GM23248 (cell line): Measurements from ENCODE around the gene GEMIN2. TPM values are rescaled to one million over a fixed set of nuclear protein-coding genes. Genes with fewer than 3 reads are reported as not detected.
"Not testable (repeated sequence)": the region's sequence is repeated elsewhere in the genome, so short reads cannot be mapped to it uniquely, and the experiment has no call there.

Experiments
- DNase-seq: peaks from one replicate; pipeline ENCODE4 v3.0.0-alpha.2; 2015
- H2AFZ ChIP-seq: fragments of 200-600 bp; sonication (generic); 2 replicates; pipeline ENCODE4 v1.6.1; 2016; ENCODE audit warnings: antibody characterized with exemption
- H3F3A ChIP-seq: fragments of 200-600 bp; sonication (generic); 2 replicates; pipeline ENCODE4 v1.6.1; 2016; ENCODE audit warnings: mild to moderate bottlenecking, antibody characterized with exemption, mixed run types; ENCODE audit not compliant: insufficient read depth
- H3K27ac ChIP-seq: fragments of 200-600 bp; sonication (generic); 2 replicates; pipeline ENCODE4 v1.5.1; 2016; ENCODE audit warnings: mild to moderate bottlenecking
- H3K27me3 ChIP-seq: fragments of 200-600 bp; sonication (generic); replicated peaks from 2 replicates; pipeline ENCODE4 v1.6.1; 2016; ENCODE audit warnings: mild to moderate bottlenecking; ENCODE audit not compliant: insufficient read depth
- H3K36me3 ChIP-seq: fragments of 200-600 bp; sonication (generic); 2 replicates; pipeline ENCODE4 v1.6.1; 2016; ENCODE audit warnings: low read depth, mild to moderate bottlenecking
- H3K4me1 ChIP-seq: fragments of 200-600 bp; sonication (generic); 2 replicates; pipeline ENCODE4 v1.6.1; 2016; ENCODE audit warnings: mild to moderate bottlenecking; ENCODE audit not compliant: insufficient read depth
- H3K4me2 ChIP-seq: fragments of 200-600 bp; sonication (generic); one replicate; pipeline ENCODE4 v1.6.1; 2016; ENCODE audit warnings: mild to moderate bottlenecking; ENCODE audit not compliant: unreplicated experiment
- H3K4me3 ChIP-seq: fragments of 200-600 bp; sonication (generic); 2 replicates; pipeline ENCODE4 v1.5.1; 2016; ENCODE audit warnings: mild to moderate bottlenecking
- H3K79me2 ChIP-seq: fragments of 200-600 bp; sonication (generic); 2 replicates; pipeline ENCODE4 v1.6.1; 2016; ENCODE audit warnings: mild to moderate bottlenecking; ENCODE audit not compliant: insufficient read depth
- H3K9ac ChIP-seq: fragments of 200-600 bp; sonication (generic); 2 replicates; pipeline ENCODE4 v1.6.1; 2016; ENCODE audit warnings: mild to moderate bottlenecking
- H3K9me2 ChIP-seq: fragments of 200-600 bp; sonication (generic); 2 replicates; pipeline ENCODE4 v1.6.1; 2016; ENCODE audit warnings: mixed run types, mild to moderate bottlenecking, moderate library complexity; ENCODE audit not compliant: insufficient read depth
- H3K9me3 ChIP-seq: fragments of 200-600 bp; sonication (generic); one replicate; pipeline ENCODE4 v1.6.1; 2017; ENCODE audit warnings: low read depth
- H4K20me1 ChIP-seq: fragments of 200-600 bp; sonication (generic); 2 replicates; pipeline ENCODE4 v1.6.0; 2016; ENCODE audit not compliant: insufficient read depth
- EZH2 ChIP-seq: fragments of 200-600 bp; sonication (generic); IDR thresholded peaks from 2 replicates; pipeline ENCODE4 v1.6.1; 2018; ENCODE audit warnings: antibody characterized with exemption, mild to moderate bottlenecking; ENCODE audit not compliant: insufficient read depth, poor library complexity, severe bottlenecking
- EZH2phosphoT487 ChIP-seq: fragments of 200-600 bp; sonication (generic); IDR thresholded peaks from 2 replicates; pipeline ENCODE4 v1.6.1; 2018; ENCODE audit warnings: antibody characterized with exemption, moderate library complexity, mild to moderate bottlenecking, low read depth; ENCODE audit not compliant: insufficient read depth
- WGBS, 2 experiments: methylation state at CpG; one replicate each; pipeline ENCODE4 v1.1.6; 2015 to 2017; ENCODE audit warnings: low lambda C conversion rate in 2 of 2, low coverage in 1 of 2; ENCODE audit errors: missing lambda C conversion rate in 2 of 2; 5-methylcytosine and 5-hydroxymethylcytosine counted together
- in situ Hi-C: fragments of 300-500 bp; cut with MboI; formaldehyde crosslinking; loops from 2 replicates; pipeline ENCODE4 v1.15.0; 2020
- polyA plus RNA-seq: library from polyadenylated mRNA; unstranded; fragments of >200 nt; fragmentation: Nextera tagmentation; extraction: Ambion mirVana; gene quantifications from 2 replicates; pipeline ENCODE4 v1.2.1, GENCODE V29; 2016
- total RNA-seq: library from RNA; depleted of rRNA; stranded (reverse); fragments of >200 nt; shearing (Covaris generic); gene quantifications from 2 replicates; pipeline ENCODE4 v1.2.3, GENCODE V29; 2014

GEMIN2 gene
- total and polyA plus RNA-seq, 2 experiments from 2014 or later, result 16.4 to 25.5 TPM

- in situ Hi-C loops, result loop anchor here (10.0 kb wide), 1 partner anchor 266 kb away; no protein-coding TSS in a partner anchor
- no peaks in the 10 kb centered on the region for H3K9me3 ChIP-seq
- no peak for DNase-seq
Measured at GRCh38 chr14:39108791-39109190, 5.3 kb upstream of the GEMIN2 start.

GRCh38 chr14:39109893-39110715 is 4.0 kb upstream of the GEMIN2 start:
- no peak for TF ChIP-seq EZH2
- TF ChIP-seq EZH2phosphoT487, result no peak
- peak overlapping the region; percentile 41; the same call in 1 of the 2 replicates for H2AFZ ChIP-seq
- H3K27ac ChIP-seq, result no peak overlapping the region
- H3K9me3 ChIP-seq, result no peaks in the 10 kb centered on the region
- WGBS, 2 experiments, result 75 to 76% methylated on average over 12 of the region's 12 CpGs
- no peak overlapping the region for H3K4me3 ChIP-seq
- H3K4me1 ChIP-seq, result peaks cover 8% of the 10 kb centered on the region
- no peaks in the 10 kb centered on the region for H3K9me2 ChIP-seq
- peaks cover 5% of the 10 kb centered on the region; the same call in 1 of the 2 replicates for H3F3A ChIP-seq
- H3K36me3 ChIP-seq, result no peaks in the 10 kb centered on the region
- no peaks in the 10 kb centered on the region for H3K27me3 ChIP-seq
- no peak overlapping the region for H3K9ac ChIP-seq
- no peak overlapping the region for H3K4me2 ChIP-seq
- no peaks in the 10 kb centered on the region for H4K20me1 ChIP-seq
- H3K79me2 ChIP-seq, result peaks cover 9% of the 10 kb centered on the region
- peak; percentile 9 for DNase-seq
- in situ Hi-C loops, result loop anchor here (10.0 kb wide), 1 partner anchor 265 kb away; no protein-coding TSS in a partner anchor

More at GRCh38 chr14:39108791-39109190, 5.3 kb upstream of the GEMIN2 start:
- no peak overlapping the region for H3K9ac ChIP-seq
- peaks cover 14% of the 10 kb centered on the region for H3K79me2 ChIP-seq
- no peak overlapping the region for H2AFZ ChIP-seq
- H3K4me1 ChIP-seq, result peaks cover 12% of the 10 kb centered on the region
- H3K4me3 ChIP-seq, result no peak overlapping the region
- no peaks in the 10 kb centered on the region for H4K20me1 ChIP-seq
- no peaks in the 10 kb centered on the region for H3K9me2 ChIP-seq
- no peaks in the 10 kb centered on the region for H3K27me3 ChIP-seq
- no peak overlapping the region for H3K27ac ChIP-seq
- H3K36me3 ChIP-seq, result no peaks in the 10 kb centered on the region
- peaks cover 16% of the 10 kb centered on the region for H3F3A ChIP-seq
- no peak overlapping the region for H3K4me2 ChIP-seq
- 86 to 87% methylated on average over 3 of the region's 3 CpGs for WGBS, 2 experiments
- TF ChIP-seq EZH2phosphoT487 (no peak), EZH2 (no peak)

DNA sequence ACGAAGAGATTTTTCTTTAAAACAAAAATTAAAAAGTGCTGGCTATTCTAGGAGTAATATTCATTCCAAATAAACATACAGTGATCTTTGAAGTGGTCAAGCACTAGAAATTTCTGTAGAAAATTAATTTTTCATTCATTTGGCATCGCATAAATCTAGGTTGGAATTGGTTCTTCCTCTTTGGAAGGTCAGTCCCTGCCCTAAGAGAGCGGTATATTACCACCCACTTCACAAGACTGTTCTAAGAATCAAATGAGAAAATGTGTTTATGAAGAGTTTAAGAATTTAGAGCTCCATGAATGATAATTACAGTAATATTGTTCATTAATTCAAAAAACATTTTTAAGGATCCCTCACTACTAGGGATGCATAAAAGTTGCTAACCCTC is 444 bp upstream of the GEMIN2 start:
- Histone ChIP-seq H3K36me3 (peaks cover 4% of the 10 kb centered on the region), H3K79me2 (peaks cover 27% of the 10 kb centered on the region), H3K4me1 (peaks cover 9% of the 10 kb centered on the region), H3K9me2 (no peaks in the 10 kb centered on the region), H3K9ac (peak overlapping the region; percentile 81), H3K4me2 (peak overlapping the region; percentile 90), H4K20me1 (no peaks in the 10 kb centered on the region), H3K27ac (peak overlapping the region; percentile 54), H3K27me3 (no peaks in the 10 kb centered on the region), H3F3A (peaks cover 5% of the 10 kb centered on the region; the same call in 1 of the 2 replicates), H2AFZ (peak overlapping the region; percentile 97), H3K4me3 (peak overlapping the region; percentile 85), H3K9me3 (no peaks in the 10 kb centered on the region)
- in situ Hi-C loops, result no loop called here
- whole genome bisulfite sequencing, 2 experiments, result 78 to 81% methylated on average over 3 of the region's 3 CpGs
- TF ChIP-seq EZH2 (no peak), EZH2phosphoT487 (no peak)
- DNase-seq, result no peak

GRCh38 chr14:39122330-39123138 is 8.4 kb downstream of the GEMIN2 start:
- no peak overlapping the region for H3K9ac ChIP-seq
- peak; percentile 14 for DNase-seq
- H3K27me3 ChIP-seq, result no peaks in the 10 kb centered on the region
- H4K20me1 ChIP-seq, result no peaks in the 10 kb centered on the region
- H3K4me2 ChIP-seq, result no peak overlapping the region
- H3K4me3 ChIP-seq, result no peak overlapping the region
- in situ Hi-C loops, result no loop called here
- H3K36me3 ChIP-seq, result peaks cover 43% of the 10 kb centered on the region
- H3K27ac ChIP-seq, result no peak overlapping the region
- no peak for TF ChIP-seq EZH2
- no peak for TF ChIP-seq EZH2phosphoT487
- no peaks in the 10 kb centered on the region; the same call in 1 of the 2 replicates for H3F3A ChIP-seq
- H3K4me1 ChIP-seq, result no peaks in the 10 kb centered on the region
- 52 to 57% methylated on average over 3 of the region's 3 CpGs for WGBS, 2 experiments
- no peaks in the 10 kb centered on the region for H3K9me3 ChIP-seq
- no peaks in the 10 kb centered on the region for H3K79me2 ChIP-seq
- no peaks in the 10 kb centered on the region for H3K9me2 ChIP-seq
- H2AFZ ChIP-seq, result no peak overlapping the region

- H3K9me3 ChIP-seq, H3K79me2 ChIP-seq, in situ Hi-C loops, H3K4me1 ChIP-seq, DNase-seq, H3K4me3 ChIP-seq, H3K27me3 ChIP-seq, H3F3A ChIP-seq, H3K27ac ChIP-seq, H2AFZ ChIP-seq, H4K20me1 ChIP-seq, H3K4me2 ChIP-seq, H3K9me2 ChIP-seq, H3K9ac ChIP-seq: not testable (repeated sequence)
- peaks cover 34% of the 10 kb centered on the region for H3K36me3 ChIP-seq
- WGBS, 2 experiments, result 97 to 98% methylated on average over 8 of the region's 8 CpGs
Measured at GRCh38 chr14:39137835-39138234, 23.7 kb downstream of the GEMIN2 start.
